ENCODE measurements around the gene SERPINB3.
"Not testable (repeated sequence)": the region's sequence is repeated elsewhere in the genome, so short reads cannot be mapped to it uniquely, and the experiment has no call there.

The SERPINB3 gene

DNA sequence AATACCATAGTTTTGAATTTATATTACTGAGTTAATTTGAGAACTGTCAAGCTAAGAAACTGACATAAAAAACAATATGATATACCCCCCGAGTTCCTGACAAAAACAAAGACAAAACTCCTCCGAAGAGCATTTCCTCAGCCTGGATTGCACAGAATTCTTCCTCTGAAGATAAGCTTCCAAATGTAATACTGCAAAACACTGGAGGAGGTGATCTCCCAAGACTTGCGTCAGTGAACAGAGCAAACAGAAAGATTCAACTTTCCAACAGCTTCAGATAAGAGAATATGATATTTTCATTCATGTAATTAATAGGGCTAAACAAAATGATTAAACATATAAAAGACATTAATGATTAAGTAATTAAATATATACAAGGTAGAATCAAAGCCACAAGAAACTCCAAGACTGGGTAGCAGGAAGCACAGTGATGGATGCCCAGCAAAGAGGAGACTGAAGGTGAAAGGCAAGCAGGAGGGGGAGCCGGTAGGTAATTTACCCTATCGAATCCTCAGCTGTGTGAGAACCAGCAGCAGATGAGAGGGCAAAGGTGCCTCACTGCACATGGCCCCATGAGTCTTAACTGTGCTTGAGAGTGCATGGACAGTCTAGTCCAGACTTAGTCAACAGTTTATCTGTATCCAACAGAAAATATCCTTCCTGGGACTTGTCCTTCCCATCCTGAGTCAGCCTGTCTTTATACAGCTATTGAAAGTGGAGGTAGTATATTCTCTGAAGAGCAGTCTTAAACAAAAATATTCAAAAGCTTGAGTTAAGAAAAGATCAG is 18.3 kb upstream of the SERPINB3 start:
- DNase-seq (no peak), ATAC-seq (replicated peaks) (no peak)
- Mint-ChIP-seq H3K36me3 (ENCODE audit: insufficient read depth) (no peaks in the 10 kb centered on the region), H3K27ac (no peak overlapping the region), H3K4me1 (ENCODE audit: low read depth in 2 of 2) (no peaks in the 10 kb centered on the region), H3K9me3 (peaks cover 0 to 2% of the 10 kb centered on the region in 2 donors), H3K4me3 (no peak overlapping the region), H3K27me3 (peaks cover 0 to 6% of the 10 kb centered on the region in 2 donors)

- peaks cover 0 to 5% of the 10 kb centered on the region in 2 donors for H3K27me3 Mint-ChIP-seq
- no peaks in the 10 kb centered on the region for H3K4me1 Mint-ChIP-seq (ENCODE audit: low read depth in 2 of 2)
- ATAC-seq (replicated peaks), result no peak
- no peak overlapping the region for H3K4me3 Mint-ChIP-seq
- DNase-seq, result no peak
- H3K27ac Mint-ChIP-seq, result no peak overlapping the region
- H3K36me3 Mint-ChIP-seq (ENCODE audit: insufficient read depth), result no peaks in the 10 kb centered on the region
- H3K9me3 Mint-ChIP-seq, result peaks cover 0 to 2% of the 10 kb centered on the region in 2 donors
Observed at GRCh38 chr18:63677500-63678225, 16.0 kb upstream of the SERPINB3 start.

- Mint-ChIP-seq H3K36me3 (ENCODE audit: insufficient read depth) (no peaks in the 10 kb centered on the region), H3K9me3 (no peaks in the 10 kb centered on the region), H3K4me1 (ENCODE audit: low read depth in 2 of 2) (no peaks in the 10 kb centered on the region), H3K4me3 (no peak overlapping the region), H3K27ac (no peak overlapping the region), H3K27me3 (peaks cover 0 to 5% of the 10 kb centered on the region in 2 donors)
- DNase-seq (no peak), ATAC-seq (replicated peaks) (no peak)
Observed at GRCh38 chr18:63676526-63677323, 15.0 kb upstream of the SERPINB3 start.

DNA sequence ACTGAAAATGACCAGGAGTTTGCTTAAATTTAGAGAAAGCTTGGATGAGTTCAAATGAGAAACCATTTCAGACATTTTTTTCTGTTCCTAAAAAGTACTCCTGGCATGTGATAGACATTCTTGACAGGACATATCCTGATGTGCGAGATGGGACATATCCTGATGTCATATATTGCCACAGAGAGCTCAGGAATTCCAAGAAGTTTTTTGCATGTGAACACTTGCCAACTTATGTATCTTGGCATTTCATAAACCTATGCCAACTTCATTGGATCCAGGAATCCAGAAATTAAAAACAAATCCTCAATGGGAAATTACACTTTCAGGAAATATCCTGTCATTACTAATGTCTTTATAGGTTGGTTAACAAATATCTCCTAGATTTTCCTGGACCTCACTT is 2.9 kb upstream of the SERPINB3 start:
- DNase-seq (no peak), ATAC-seq (replicated peaks) (no peak)
- peaks cover 11 to 12% of the 10 kb centered on the region in 2 donors for H3K9me3 Mint-ChIP-seq
- H3K4me1 Mint-ChIP-seq (ENCODE audit: low read depth in 2 of 2), result no peaks in the 10 kb centered on the region
- peaks cover 0 to 5% of the 10 kb centered on the region in 2 donors for H3K27me3 Mint-ChIP-seq
- no peaks in the 10 kb centered on the region for H3K36me3 Mint-ChIP-seq (ENCODE audit: insufficient read depth)
- H3K27ac Mint-ChIP-seq, result no peak overlapping the region
- no peak overlapping the region for H3K4me3 Mint-ChIP-seq

GRCh38 chr18:63658920-63659319 is 2.8 kb downstream of the SERPINB3 start:
- not testable (repeated sequence) for ATAC-seq (replicated peaks); DNase-seq; H3K27ac Mint-ChIP-seq

DNA sequence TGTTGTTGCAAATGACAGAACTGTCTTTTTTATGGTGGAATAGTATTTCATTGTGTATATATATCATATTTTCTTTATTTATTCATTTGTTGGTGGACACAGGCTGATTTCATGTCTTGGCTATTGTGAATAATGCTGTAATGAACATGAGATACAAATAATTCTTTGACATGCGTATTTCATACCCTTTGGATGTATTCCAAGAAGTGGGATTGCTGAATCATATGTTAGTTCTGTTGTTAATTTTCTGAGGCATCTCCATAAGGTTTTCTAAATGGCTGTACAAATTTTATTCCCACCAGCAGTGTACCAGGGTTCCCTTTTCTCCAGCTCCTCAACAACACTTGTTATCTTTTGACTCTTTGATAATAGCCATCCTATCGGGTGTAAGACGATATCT is 11.4 kb downstream of the SERPINB3 start:
- H3K4me1 Mint-ChIP-seq (ENCODE audit: low read depth in 2 of 2); H3K27ac Mint-ChIP-seq; DNase-seq; H3K36me3 Mint-ChIP-seq (ENCODE audit: insufficient read depth); H3K9me3 Mint-ChIP-seq; ATAC-seq (replicated peaks); H3K4me3 Mint-ChIP-seq: not testable (repeated sequence)
- peaks cover 0 to 20% of the 10 kb centered on the region in 2 donors for H3K27me3 Mint-ChIP-seq

More at GRCh38 chr18:63658920-63659319, 2.8 kb downstream of the SERPINB3 start:
- H3K4me3 Mint-ChIP-seq; H3K4me1 Mint-ChIP-seq (ENCODE audit: low read depth in 2 of 2); H3K36me3 Mint-ChIP-seq (ENCODE audit: insufficient read depth); H3K27me3 Mint-ChIP-seq; H3K9me3 Mint-ChIP-seq: not testable (repeated sequence)

- H3K27ac Mint-ChIP-seq, result no peak overlapping the region
- H3K4me1 Mint-ChIP-seq (ENCODE audit: low read depth in 2 of 2), result no peaks in the 10 kb centered on the region
- no peaks in the 10 kb centered on the region for H3K9me3 Mint-ChIP-seq
- H3K4me3 Mint-ChIP-seq, result no peak overlapping the region
- DNase-seq (no peak), ATAC-seq (replicated peaks) (no peak)
- no peaks in the 10 kb centered on the region for H3K36me3 Mint-ChIP-seq (ENCODE audit: insufficient read depth)
- H3K27me3 Mint-ChIP-seq, result peaks cover 0 to 20% of the 10 kb centered on the region in 2 donors
Observed at GRCh38 chr18:63648241-63648640, 13.5 kb downstream of the SERPINB3 start.

DNA sequence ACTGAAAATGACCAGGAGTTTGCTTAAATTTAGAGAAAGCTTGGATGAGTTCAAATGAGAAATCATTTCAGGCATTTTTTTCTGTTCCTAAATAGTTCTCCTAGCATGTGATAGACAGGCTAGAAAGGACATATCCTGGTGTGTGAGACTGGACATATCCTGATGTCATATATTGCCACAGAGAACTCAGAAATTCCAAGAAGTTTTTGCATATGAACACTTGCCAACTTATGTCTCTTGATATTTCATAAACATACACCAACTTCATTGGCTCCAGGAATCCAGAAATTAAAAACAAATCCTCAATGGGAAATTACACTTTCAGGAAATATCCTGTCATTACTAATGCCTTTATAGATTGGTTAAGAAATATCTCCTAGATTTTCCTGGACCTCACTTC is 14.8 kb downstream of the SERPINB3 start:
- no peak for ATAC-seq (replicated peaks)
- Mint-ChIP-seq H3K9me3 (no peaks in the 10 kb centered on the region), H3K4me1 (ENCODE audit: low read depth in 2 of 2) (no peaks in the 10 kb centered on the region), H3K27me3 (peaks cover 0 to 20% of the 10 kb centered on the region in 2 donors), H3K27ac (no peak overlapping the region), H3K4me3 (no peak overlapping the region), H3K36me3 (ENCODE audit: insufficient read depth) (no peaks in the 10 kb centered on the region)
- no peak for DNase-seq

DNA sequence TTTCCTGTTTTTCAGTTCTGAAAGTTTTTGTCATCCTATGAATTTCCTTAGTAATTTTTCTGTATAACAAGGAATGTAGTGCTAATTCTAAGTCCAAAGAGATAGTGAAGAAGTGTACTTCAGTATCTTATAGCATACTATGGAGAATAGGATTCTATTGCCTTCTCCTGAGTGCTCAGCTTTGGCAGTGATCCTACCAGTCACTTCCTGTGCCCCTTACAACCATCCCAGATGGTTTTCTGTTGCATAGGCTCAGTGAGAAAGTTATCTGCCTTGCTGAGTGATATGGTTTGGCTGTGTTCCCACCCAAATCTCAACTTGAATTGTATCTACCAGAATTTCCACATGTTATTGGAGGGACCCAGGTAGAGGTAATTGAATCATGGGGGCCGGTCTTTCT is 17.0 kb downstream of the SERPINB3 start:
- not testable (repeated sequence) for H3K9me3 Mint-ChIP-seq; H3K27ac Mint-ChIP-seq; DNase-seq; H3K4me1 Mint-ChIP-seq (ENCODE audit: low read depth in 2 of 2); H3K4me3 Mint-ChIP-seq; H3K36me3 Mint-ChIP-seq (ENCODE audit: insufficient read depth); ATAC-seq (replicated peaks)
- peaks cover 0 to 20% of the 10 kb centered on the region in 2 donors for H3K27me3 Mint-ChIP-seq

- H3K27me3 Mint-ChIP-seq, result peaks cover 0 to 20% of the 10 kb centered on the region in 2 donors
- not testable (repeated sequence) for ATAC-seq (replicated peaks); H3K4me3 Mint-ChIP-seq; H3K36me3 Mint-ChIP-seq (ENCODE audit: insufficient read depth); H3K9me3 Mint-ChIP-seq; H3K27ac Mint-ChIP-seq; H3K4me1 Mint-ChIP-seq (ENCODE audit: low read depth in 2 of 2); DNase-seq
Observed at GRCh38 chr18:63644142-63644541, 17.6 kb downstream of the SERPINB3 start, which contains the start of gene SERPINB4. TSS of gene SERPINB4 (minus strand) at chr18:63644256. CDS start at chr18:63643577, 679 bp downstream.

DNA sequence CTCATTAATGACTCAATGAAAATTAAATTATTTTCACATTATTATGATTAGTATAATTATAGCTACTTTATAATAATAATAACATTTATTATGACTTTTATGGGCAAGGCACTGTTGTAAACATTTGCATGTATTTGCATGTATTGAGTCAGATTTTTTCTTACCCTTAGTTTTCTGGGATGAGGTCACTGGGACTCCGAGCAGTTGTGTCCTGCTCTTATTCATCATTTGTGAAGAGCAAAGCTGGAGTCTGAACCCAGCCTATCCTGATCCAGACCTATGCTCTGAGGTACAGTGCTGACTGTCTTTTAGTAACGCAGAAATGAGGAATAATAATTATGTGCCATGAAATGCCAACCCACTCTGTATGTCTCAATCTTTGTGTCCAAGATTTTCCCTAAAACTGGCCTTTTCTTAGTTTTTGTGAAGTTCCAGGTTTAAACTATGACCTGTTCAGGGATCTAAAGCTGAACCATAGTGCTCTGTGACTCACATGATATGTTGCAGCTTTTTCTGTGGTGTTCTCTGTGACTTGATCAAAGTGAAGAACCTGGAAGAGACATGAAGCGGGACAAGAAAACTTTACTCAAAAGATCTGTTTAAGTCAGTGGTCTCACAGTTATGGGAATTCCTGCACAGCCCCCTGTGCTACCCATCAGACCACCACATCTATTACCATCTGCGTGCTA is 18.9 kb downstream of the SERPINB3 start:
- not testable (repeated sequence) for H3K9me3 Mint-ChIP-seq; ATAC-seq (replicated peaks); H3K36me3 Mint-ChIP-seq (ENCODE audit: insufficient read depth); H3K27ac Mint-ChIP-seq; H3K4me1 Mint-ChIP-seq (ENCODE audit: low read depth in 2 of 2); DNase-seq; H3K4me3 Mint-ChIP-seq
- peaks cover 0 to 12% of the 10 kb centered on the region in 2 donors for H3K27me3 Mint-ChIP-seq

DNA sequence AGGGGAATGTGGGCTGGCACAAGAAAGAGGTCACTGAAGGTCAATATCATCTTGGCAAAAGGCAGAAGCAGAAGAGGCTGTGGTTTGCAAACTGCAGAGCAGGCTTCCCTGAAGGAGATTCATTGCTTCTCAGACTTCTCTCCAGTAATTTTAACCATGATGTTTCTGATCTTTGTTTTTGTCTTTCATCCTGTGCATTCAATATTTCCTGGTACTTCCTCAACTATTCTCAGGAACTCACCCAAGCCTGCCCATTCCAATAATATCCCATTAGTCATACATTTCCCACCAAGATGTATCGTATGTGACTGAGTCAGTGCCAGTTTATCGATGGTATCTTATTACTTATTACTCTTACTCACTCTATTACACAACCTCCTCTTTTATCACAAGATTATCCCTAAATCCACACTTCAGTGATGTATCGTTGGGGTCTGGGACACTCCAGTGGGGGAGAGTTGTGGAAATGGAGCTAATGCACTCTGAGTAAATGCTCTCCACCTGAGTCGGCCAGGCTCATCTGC is 20.5 kb downstream of the SERPINB3 start:
- not testable (repeated sequence) for DNase-seq

DNA sequence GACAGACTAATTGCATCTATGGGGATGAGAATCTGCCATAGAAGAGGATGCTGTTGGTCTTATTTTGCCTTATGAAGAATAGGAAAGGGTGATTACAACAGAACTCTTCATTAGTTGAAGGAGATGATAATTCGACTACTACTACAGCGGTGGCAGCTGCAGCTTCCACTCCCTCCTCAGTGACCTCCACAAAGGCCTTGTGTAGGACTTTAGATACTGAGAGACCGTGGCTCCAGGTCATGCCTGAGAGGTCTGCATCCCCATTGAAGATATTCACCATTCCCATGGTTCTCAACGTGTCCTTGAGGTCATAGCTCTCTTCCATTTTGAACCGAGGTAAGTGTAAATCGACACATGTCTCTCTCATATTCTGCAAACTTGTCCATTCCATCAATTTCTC is 24.0 kb downstream of the SERPINB3 start:
- DNase-seq (no peak), ATAC-seq (replicated peaks) (no peak)
- no peak overlapping the region for H3K4me3 Mint-ChIP-seq
- H3K36me3 Mint-ChIP-seq (ENCODE audit: insufficient read depth), result no peaks in the 10 kb centered on the region
- no peaks in the 10 kb centered on the region for H3K4me1 Mint-ChIP-seq (ENCODE audit: low read depth in 2 of 2)
- no peak overlapping the region for H3K27ac Mint-ChIP-seq
- H3K9me3 Mint-ChIP-seq, result no peaks in the 10 kb centered on the region
- no peaks in the 10 kb centered on the region for H3K27me3 Mint-ChIP-seq

More for the DNA sequence above, 20.5 kb downstream of the SERPINB3 start:
- H3K4me1 Mint-ChIP-seq (ENCODE audit: low read depth in 2 of 2); H3K27me3 Mint-ChIP-seq; H3K36me3 Mint-ChIP-seq (ENCODE audit: insufficient read depth); H3K27ac Mint-ChIP-seq; H3K4me3 Mint-ChIP-seq; H3K9me3 Mint-ChIP-seq; ATAC-seq (replicated peaks): not testable (repeated sequence)
